D721Med (cell line): Measurements from ENCODE around the gene RAB7A.

Experiments used
- DNase-seq: peaks from one replicate; pipeline ENCODE4 v3.0.0; 2011; ENCODE audit warnings: low spot score; ENCODE audit not compliant: insufficient read length
- FAIRE-seq: peaks from 2 replicates; lab custom pipeline; 2011; peaks lifted over from hg19 to GRCh38; lab: Jason Lieb, UNC
- TF ChIP-seq, protein P1 (sequence below): IDR thresholded peaks from 2 replicates; pipeline ENCODE4 v1.5.1; 2012; ENCODE audit warnings: mild to moderate bottlenecking, control low read depth; ENCODE audit not compliant: insufficient read depth; ENCODE audit errors: missing control alignments

The RAB7A gene

DNA sequence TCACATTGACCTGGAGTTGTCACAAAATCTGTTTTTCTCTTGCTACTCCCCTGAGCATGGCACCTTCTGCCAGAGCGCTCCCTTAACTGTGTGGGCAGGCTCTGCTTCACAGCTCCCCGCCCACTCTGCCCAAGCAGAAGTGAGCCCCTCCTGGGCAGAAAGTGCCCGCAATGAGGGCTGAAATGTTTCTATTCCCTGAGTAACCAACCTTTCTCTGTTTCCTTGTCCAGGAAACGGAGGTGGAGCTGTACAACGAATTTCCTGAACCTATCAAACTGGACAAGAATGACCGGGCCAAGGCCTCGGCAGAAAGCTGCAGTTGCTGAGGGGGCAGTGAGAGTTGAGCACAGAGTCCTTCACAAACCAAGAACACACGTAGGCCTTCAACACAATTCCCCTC lies 87.1 kb downstream of the RAB7A start:
- no peak for FAIRE-seq
- TF ChIP-seq, protein P1, sequence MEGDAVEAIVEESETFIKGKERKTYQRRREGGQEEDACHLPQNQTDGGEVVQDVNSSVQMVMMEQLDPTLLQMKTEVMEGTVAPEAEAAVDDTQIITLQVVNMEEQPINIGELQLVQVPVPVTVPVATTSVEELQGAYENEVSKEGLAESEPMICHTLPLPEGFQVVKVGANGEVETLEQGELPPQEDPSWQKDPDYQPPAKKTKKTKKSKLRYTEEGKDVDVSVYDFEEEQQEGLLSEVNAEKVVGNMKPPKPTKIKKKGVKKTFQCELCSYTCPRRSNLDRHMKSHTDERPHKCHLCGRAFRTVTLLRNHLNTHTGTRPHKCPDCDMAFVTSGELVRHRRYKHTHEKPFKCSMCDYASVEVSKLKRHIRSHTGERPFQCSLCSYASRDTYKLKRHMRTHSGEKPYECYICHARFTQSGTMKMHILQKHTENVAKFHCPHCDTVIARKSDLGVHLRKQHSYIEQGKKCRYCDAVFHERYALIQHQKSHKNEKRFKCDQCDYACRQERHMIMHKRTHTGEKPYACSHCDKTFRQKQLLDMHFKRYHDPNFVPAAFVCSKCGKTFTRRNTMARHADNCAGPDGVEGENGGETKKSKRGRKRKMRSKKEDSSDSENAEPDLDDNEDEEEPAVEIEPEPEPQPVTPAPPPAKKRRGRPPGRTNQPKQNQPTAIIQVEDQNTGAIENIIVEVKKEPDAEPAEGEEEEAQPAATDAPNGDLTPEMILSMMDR: no peak
- no peak for DNase-seq

DNA sequence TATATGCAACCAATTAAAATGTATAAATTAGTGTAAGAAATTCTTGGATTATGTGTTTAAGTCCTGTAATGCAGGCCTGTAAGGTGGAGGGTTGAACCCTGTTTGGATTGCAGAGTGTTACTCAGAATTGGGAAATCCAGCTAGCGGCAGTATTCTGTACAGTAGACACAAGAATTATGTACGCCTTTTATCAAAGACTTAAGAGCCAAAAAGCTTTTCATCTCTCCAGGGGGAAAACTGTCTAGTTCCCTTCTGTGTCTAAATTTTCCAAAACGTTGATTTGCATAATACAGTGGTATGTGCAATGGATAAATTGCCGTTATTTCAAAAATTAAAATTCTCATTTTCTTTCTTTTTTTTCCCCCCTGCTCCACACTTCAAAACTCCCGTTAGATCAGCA lies 88.1 kb downstream of the RAB7A start:
- TF ChIP-seq, protein P1: no peak
- FAIRE-seq: no peak
- DNase-seq: no peak

DNA sequence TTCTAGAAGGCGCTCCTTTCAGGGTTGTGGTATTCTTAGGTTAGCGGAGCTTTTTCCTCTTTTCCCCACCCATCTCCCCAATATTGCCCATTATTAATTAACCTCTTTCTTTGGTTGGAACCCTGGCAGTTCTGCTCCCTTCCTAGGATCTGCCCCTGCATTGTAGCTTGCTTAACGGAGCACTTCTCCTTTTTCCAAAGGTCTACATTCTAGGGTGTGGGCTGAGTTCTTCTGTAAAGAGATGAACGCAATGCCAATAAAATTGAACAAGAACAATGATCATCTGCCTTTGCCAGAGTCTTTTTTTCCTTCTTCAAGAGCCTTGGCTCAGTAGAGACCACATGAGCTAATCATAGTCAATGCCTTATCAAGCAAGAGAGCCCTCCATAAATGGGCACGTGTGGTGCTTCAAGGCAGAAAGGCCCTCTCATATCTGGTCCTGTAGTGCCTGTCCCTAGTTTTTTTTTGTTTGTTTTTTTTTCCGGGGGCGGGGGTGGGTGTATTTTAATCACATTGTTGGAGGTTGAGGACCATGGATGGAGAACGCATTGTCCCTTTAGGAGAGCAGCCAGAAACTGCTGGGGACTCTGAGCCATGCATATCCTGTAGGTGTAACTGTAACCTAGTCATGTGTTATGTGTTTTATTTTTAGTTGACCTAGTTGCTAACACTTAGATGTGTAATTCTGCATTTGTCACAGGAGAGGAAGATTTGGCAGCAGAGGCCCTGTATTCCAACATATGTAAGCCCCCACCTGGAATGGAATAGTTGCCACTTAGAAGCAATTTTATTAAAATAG lies 88.7 kb downstream of the RAB7A start:
- FAIRE-seq (no peak), DNase-seq (no peak)
- TF ChIP-seq, protein P1: no peak

DNA sequence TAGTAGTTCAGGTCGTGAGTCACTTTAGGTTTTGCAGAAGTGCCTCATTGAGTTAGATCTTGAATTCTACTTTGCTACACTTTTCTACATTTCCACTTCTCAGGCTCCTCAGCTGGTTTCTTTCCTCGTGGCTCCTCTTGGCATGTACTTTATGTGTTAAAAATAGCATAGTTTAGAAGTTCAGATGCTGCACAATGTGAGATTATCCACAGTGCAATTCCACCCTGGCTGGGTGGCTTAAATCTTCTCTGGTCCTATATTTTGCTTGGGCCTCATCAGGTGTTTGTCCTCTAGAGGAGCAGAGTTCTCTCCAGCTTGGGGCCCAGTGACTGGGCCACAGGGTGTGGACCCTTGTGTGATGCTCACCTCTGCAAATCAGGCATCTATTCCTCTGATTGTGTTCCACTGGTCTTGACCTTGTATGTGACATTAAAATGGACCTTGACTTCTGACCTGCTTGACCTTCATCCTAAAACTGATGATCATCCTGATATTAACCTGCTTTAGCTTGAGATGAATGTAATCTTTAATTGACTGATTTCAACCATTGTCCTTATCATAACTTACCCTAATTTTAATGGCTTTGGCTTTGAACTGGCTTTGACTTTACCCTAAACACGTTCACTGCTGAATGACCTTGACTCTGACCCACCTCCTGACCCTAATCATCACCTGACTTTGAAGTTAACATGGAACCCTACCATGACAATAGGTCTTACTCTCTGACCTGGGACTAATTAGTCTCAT lies 89.5 kb downstream of the RAB7A start:
- TF ChIP-seq, protein P1: no peak
- DNase-seq (no peak), FAIRE-seq (no peak)

DNA sequence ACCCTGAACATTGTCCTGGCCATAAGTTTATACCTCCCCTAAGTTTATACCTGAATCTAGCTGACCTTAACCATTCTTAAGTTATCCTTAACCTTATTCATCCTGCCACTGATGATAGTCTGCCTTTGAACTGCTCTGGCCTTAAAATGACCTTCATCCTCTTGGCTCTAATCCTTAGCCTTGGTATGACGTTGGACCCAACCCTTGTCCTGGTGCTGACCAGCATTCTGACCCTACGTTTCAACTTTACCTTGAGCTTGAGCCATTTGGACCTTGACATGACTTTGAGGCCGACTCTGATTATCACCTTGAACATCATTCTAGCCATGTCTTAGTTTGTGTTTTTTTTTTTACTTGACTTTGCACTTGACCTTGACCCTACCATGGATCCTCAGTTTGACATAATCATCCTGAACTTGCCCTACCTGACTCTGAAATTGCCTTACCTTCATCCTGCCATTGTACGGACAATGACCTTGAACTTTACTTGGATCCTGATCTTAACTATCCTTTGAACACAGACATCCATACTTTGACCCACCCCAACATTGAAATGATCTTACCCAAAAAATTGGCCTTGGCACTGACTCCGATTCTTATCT lies 92.3 kb downstream of the RAB7A start:
- FAIRE-seq (no peak), DNase-seq (no peak)
- TF ChIP-seq, protein P1: no peak

DNA sequence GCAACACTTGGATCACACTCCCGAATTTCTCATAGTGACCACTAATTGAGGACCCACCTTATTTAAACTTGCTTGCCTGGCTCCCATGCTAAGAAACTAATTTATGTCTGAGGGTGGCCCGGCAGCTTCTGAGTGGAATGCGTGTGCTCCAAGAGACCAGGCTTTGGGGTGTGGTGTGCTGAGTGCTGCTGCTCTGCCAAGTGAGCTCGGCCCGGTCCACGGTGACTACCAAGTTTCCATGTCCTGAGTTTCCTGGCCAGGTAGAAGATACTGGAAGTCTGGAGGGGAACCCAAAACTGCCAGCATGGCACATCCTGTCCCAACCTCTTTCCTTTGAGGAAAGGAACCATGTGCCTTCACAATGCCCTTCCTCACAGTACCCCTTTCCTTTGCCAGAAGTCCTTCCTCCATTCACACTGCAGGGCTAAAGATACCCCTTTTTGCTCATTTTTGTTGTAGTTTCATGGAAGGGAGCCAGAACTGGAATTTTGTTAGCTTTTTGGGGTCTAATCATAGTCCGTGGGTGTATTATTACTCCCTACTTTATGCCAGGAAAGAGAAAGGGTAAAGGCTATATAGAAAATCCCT lies 94.4 kb downstream of the RAB7A start:
- FAIRE-seq (no peak), DNase-seq (no peak)
- TF ChIP-seq, protein P1: no peak
